ENCODE data around the gene BTC.
"Not testable (repeated sequence)": the region's sequence is repeated elsewhere in the genome, so short reads cannot be mapped to it uniquely, and the experiment has no call there.

BTC gene

GRCh38 chr4:74757136-74757535 is 37.2 kb downstream of the BTC start:
- no peak for DNase-seq

- DNase-seq = no peak
These were observed 38.8 kb downstream of the BTC start for GRCh38 chr4:74755486-74755885.

GRCh38 chr4:74754218-74754617 is 40.1 kb downstream of the BTC start:
- no peak for DNase-seq

GRCh38 chr4:74752798-74753197 is 41.5 kb downstream of the BTC start:
- no peak for DNase-seq

GRCh38 chr4:74751856-74752255 is 42.5 kb downstream of the BTC start:
- no peak for DNase-seq

- DNase-seq = no peak
These were observed 43.1 kb downstream of the BTC start for GRCh38 chr4:74751247-74751646.

GRCh38 chr4:74742185-74742584 is 52.1 kb downstream of the BTC start:
- no peak for DNase-seq

GRCh38 chr4:74738464-74739143 is 55.7 kb downstream of the BTC start:
- DNase-seq = no peak

GRCh38 chr4:74734995-74735394 is 59.3 kb downstream of the BTC start:
- DNase-seq = no peak

GRCh38 chr4:74733756-74734155 is 60.6 kb downstream of the BTC start:
- no peak for DNase-seq

- DNase-seq = no peak
These were observed 69.3 kb downstream of the BTC start for GRCh38 chr4:74724979-74725378.

- DNase-seq = no peak
These were observed 77.9 kb downstream of the BTC start for GRCh38 chr4:74716436-74716765.

GRCh38 chr4:74715706-74716435 is 78.5 kb downstream of the BTC start:
- no peak for DNase-seq

- DNase-seq = no peak
These were observed 79.7 kb downstream of the BTC start for GRCh38 chr4:74714611-74715130.

GRCh38 chr4:74708135-74708534 is 86.2 kb downstream of the BTC start:
- not testable (repeated sequence) for DNase-seq

Measured in hematopoietic multipotent progenitor cell treated with erythropoietin and hydrocortisone succinate and interleukin-3 and kit ligand, for 6 days (in vitro differentiated cells).